K562 (cell line): Measurements from ENCODE around the gene EME2. TPM values are rescaled to one million over a fixed set of nuclear protein-coding genes. Genes with fewer than 3 reads are reported as not detected.

Source experiments
- ATAC-seq: fragments of 200-7000 bp; cut with Tn5 transposase; 3 replicates; pipeline ENCODE4 v1.9.1; 2020; ENCODE audit warnings: moderate library complexity
- BruUV-seq: library from RNA; stranded (reverse); fragments of 400-500 nt; replicated peaks from 2 replicates; lab custom pipeline; 2021; lab: Mats Ljungman, UMichigan
- CTCF ChIA-PET: fragments of 300-600 bp; formaldehyde crosslinking; extraction: SDS; loops from one replicate; lab custom pipeline; 2021; ENCODE audit warnings: low intra/inter-chr PET ratio; lab: Yijun Ruan, JAX
- POLR2A ChIA-PET: fragments of 300-600, 350-650 bp; sonication (Branson Sonifier 250); formaldehyde crosslinking; extraction: SDS; loops from one replicate; lab custom pipeline; 2021; ENCODE audit warnings: antibody characterized with exemption, inconsistent platforms; lab: Yijun Ruan, JAX
- DNase-seq, 4 experiments: peaks; one replicate each; pipeline versions ENCODE4 v3.0.0 to v3.0.0-alpha.2; 2011 to 2018; ENCODE audit warnings: low spot score in 3 of 4, mixed read lengths in 3 of 4; ENCODE audit errors: extremely low read depth in 1 of 4
- FAIRE-seq: peaks from 2 replicates; lab custom pipeline; 2011; peaks lifted over from hg19 to GRCh38; lab: Jason Lieb, UNC
- H2AFZ ChIP-seq: 2 replicates; pipeline ENCODE4 v1.6.0; 2011; ENCODE audit warnings: low read depth, low read length, control low read depth, inconsistent platforms
- H3K27ac ChIP-seq: fragments of 200-600 bp; 3 replicates; pipeline ENCODE4 v1.8.0; 2011; ENCODE audit warnings: low read depth, mild to moderate bottlenecking, control low read depth, inconsistent platforms, low read length, moderate library complexity, mixed read lengths; ENCODE audit errors: extremely low read depth
- H3K27me3 ChIP-seq, 2 experiments: fragments of 300-600 bp in 1 of 2; 2 replicates in 1 of 2; 3 replicates in 1 of 2; pipeline versions ENCODE4 v1.6.0 to v1.8.0; 2011; ENCODE audit warnings: inconsistent platforms in 2 of 2, low read length in 2 of 2, mild to moderate bottlenecking in 1 of 2, mixed read lengths in 1 of 2, moderate library complexity in 1 of 2; ENCODE audit not compliant: control insufficient read depth in 2 of 2, insufficient read depth in 2 of 2
- H3K36me3 ChIP-seq: fragments of 300-600 bp; 3 replicates; pipeline ENCODE4 v1.8.0; 2011; ENCODE audit warnings: mild to moderate bottlenecking, low read length, inconsistent platforms; ENCODE audit not compliant: control insufficient read depth, insufficient read depth
- H3K4me1 ChIP-seq, 2 experiments: fragments of 200-600 bp in 1 of 2; replicated peaks in 1 of 2; 2 replicates in 1 of 2; 3 replicates in 1 of 2; pipeline versions ENCODE4 v1.5.1 to v1.8.0; 2011; ENCODE audit warnings: inconsistent platforms in 2 of 2, low read length in 2 of 2, mild to moderate bottlenecking in 1 of 2, mixed read lengths in 1 of 2, moderate library complexity in 1 of 2; ENCODE audit not compliant: control insufficient read depth in 2 of 2, insufficient read depth in 2 of 2
- H3K4me2 ChIP-seq: 2 replicates; pipeline ENCODE4 v1.6.1; 2011; ENCODE audit warnings: low read length, control low read depth, inconsistent platforms, mixed read lengths; ENCODE audit not compliant: insufficient read depth
- H3K4me3 ChIP-seq: fragments of 200-600 bp; sonication (generic), shearing (Covaris generic); 2 replicates; pipeline ENCODE4 v1.5.1; 2016; ENCODE audit warnings: control low read depth, inconsistent platforms
- H3K79me2 ChIP-seq: fragments of 200-600 bp; 3 replicates; pipeline ENCODE4 v1.8.0; 2011; ENCODE audit warnings: low read length, inconsistent platforms; ENCODE audit not compliant: control insufficient read depth, insufficient read depth
- H3K9ac ChIP-seq, 2 experiments: 2 replicates each; pipeline versions ENCODE4 v1.6.0 to v1.6.1; 2011; ENCODE audit warnings: low read depth in 2 of 2, low read length in 2 of 2, control low read depth in 1 of 2, inconsistent platforms in 1 of 2, mild to moderate bottlenecking in 1 of 2, mixed read lengths in 1 of 2; ENCODE audit not compliant: insufficient read depth in 1 of 2
- H3K9me1 ChIP-seq: one replicate; pipeline ENCODE4 v1.6.0; 2011; ENCODE audit warnings: inconsistent platforms, mild to moderate bottlenecking, low read length, moderate library complexity; ENCODE audit not compliant: control insufficient read depth, insufficient read depth
- H3K9me3 ChIP-seq: replicated peaks from 2 replicates; pipeline ENCODE4 v1.5.1; 2011; ENCODE audit warnings: low read depth, low read length, inconsistent platforms; ENCODE audit not compliant: control insufficient read depth, insufficient read depth
- H4K20me1 ChIP-seq: replicated peaks from 2 replicates; pipeline ENCODE4 v1.6.1; 2011; ENCODE audit warnings: low read length, inconsistent platforms, mixed read lengths; ENCODE audit not compliant: control insufficient read depth, insufficient read depth
- AFF1 ChIP-seq, 2 experiments: fragments of 450-650 bp; IDR thresholded peaks; 2 replicates each; pipeline ENCODE4 v1.6.1; 2018; ENCODE audit warnings: mild to moderate bottlenecking in 2 of 2, low read depth in 1 of 2; ENCODE audit not compliant: partially characterized antibody in 2 of 2
- BRF1 ChIP-seq: IDR thresholded peaks from 3 replicates; pipeline ENCODE4 v1.6.1; 2011; ENCODE audit warnings: borderline replicate concordance, mild to moderate bottlenecking; ENCODE audit not compliant: insufficient read length; ENCODE audit errors: extremely low read depth
- E4F1 ChIP-seq: fragments of 250-450 bp; sonication (Bioruptor Pico); IDR thresholded peaks from 2 replicates; pipeline ENCODE4 v1.5.0; 2021; ENCODE audit warnings: mild to moderate bottlenecking, borderline replicate concordance
- FOXP4 ChIP-seq: sonication (generic); formaldehyde crosslinking; IDR thresholded peaks from 2 replicates; pipeline ENCODE4 v1.8.0; 2022; ENCODE audit warnings: mild to moderate bottlenecking, missing genetic modification reagents, borderline replicate concordance
- MTF1 ChIP-seq: fragments of 250-450 bp; sonication (Bioruptor Pico); IDR thresholded peaks from 2 replicates; pipeline ENCODE4 v1.9.0; 2021; ENCODE audit warnings: moderate library complexity, mild to moderate bottlenecking, inconsistent platforms, borderline replicate concordance
- NCOR1 ChIP-seq: fragments of 450-650 bp; IDR thresholded peaks from 2 replicates; pipeline ENCODE4 v1.6.1; 2016; ENCODE audit warnings: mild to moderate bottlenecking, moderate library complexity
- RB1 ChIP-seq: fragments of 450-650 bp; IDR thresholded peaks from 2 replicates; pipeline ENCODE4 v1.6.1; 2017; ENCODE audit warnings: low read depth, mild to moderate bottlenecking
- RFX1 ChIP-seq: fragments of 450-650 bp; IDR thresholded peaks from 2 replicates; pipeline ENCODE4 v1.6.1; 2016; ENCODE audit warnings: mild to moderate bottlenecking, moderate library complexity
- SMARCB1 ChIP-seq: IDR thresholded peaks from 2 replicates; pipeline ENCODE4 v1.6.1; 2011; ENCODE audit warnings: improper control_type of control experiment, low read depth; ENCODE audit not compliant: insufficient read length
- SMARCC2 ChIP-seq: fragments of 450-650 bp; IDR thresholded peaks from 2 replicates; pipeline ENCODE4 v1.6.1; 2017; ENCODE audit warnings: antibody characterized with exemption, moderate library complexity, mild to moderate bottlenecking, low read depth
- THRB ChIP-seq: fragments of 450-650 bp; formaldehyde crosslinking; conservative IDR thresholded peaks from 2 replicates; pipeline ENCODE4 v1.4.0; 2022; ENCODE audit warnings: mild to moderate bottlenecking, missing genetic modification characterization
- ZNF766 ChIP-seq: fragments of 200-800 bp; sonication (Bioruptor generic); conservative IDR thresholded peaks from 2 replicates; pipeline ENCODE4 v1.6.1; 2016; ENCODE audit warnings: missing genetic modification characterization, missing compliant biosample characterization
- ZSCAN32 ChIP-seq: fragments of 450-650 bp; formaldehyde crosslinking; IDR thresholded peaks from 2 replicates; pipeline ENCODE4 v1.4.0; 2020; ENCODE audit warnings: mild to moderate bottlenecking, moderate library complexity
- WGBS: fragments of 100-300 bp; shearing (Covaris generic); methylation state at CpG from one replicate; pipeline ENCODE4 v1.1.6; 2016; ENCODE audit warnings: low coverage, mixed read lengths; ENCODE audit not compliant: insufficient coverage; ENCODE audit errors: missing lambda C conversion rate; 5-methylcytosine and 5-hydroxymethylcytosine counted together
- in situ Hi-C: fragments of 300-500 bp; cut with MboI; formaldehyde crosslinking; loops from 4 replicates; pipeline ENCODE4 v1.15.0; 2018; ENCODE audit warnings: inconsistent platforms, mixed read lengths
- intact Hi-C: fragments of 100-400 bp; cut with micrococcal nuclease; formaldehyde crosslinking; loops from 2 replicates; pipeline ENCODE4 v1.14.2; 2022
- polyA plus RNA-seq, 8 experiments: library from polyadenylated mRNA; depleted of rRNA in 4 of 8; stranded (reverse) in 5 of 8; unstranded in 3 of 8; fragments of >200 nt; fragmentation: Nextera tagmentation in 2 of 8; fragmentation: Illumina TruSeq in 1 of 8; extraction: Ambion mirVana in 2 of 8; extraction: Trizol in 1 of 8; gene quantifications; 2 replicates each; pipeline versions ENCODE4 v1.2.1 to v1.2.3, GENCODE V29; 2011 to 2014; ENCODE audit warnings: inconsistent platforms in 1 of 8, missing spikeins in 1 of 8
- total RNA-seq, 7 experiments: library from RNA; depleted of rRNA in 6 of 7; stranded (reverse); fragments of >200 nt in 6 of 7; fragmentation: Illumina TruSeq in 2 of 7; extraction: Trizol in 2 of 7; gene quantifications; 2 replicates each; pipeline versions ENCODE4 v1.2.1 to v1.2.3, GENCODE V29; 2011 to 2021; ENCODE audit warnings: low replicate concordance in 1 of 7

The EME2 gene
- total and polyA plus RNA-seq, 9 of the 15 experiments (the other 6 are each of a cell fraction or from before 2014, with no cell fraction given), result 0.35 to 19.9 (median 3.5) TPM

GRCh38 chr16:1785846-1786170 lies 13.2 kb downstream of the EME2 start:
- Histone ChIP-seq H3K9ac (peak overlapping the region in 1 of 2 experiments; percentile 58; a peak in 2 of 4 replicates), H3K9me3 (no peaks in the 10 kb centered on the region), H4K20me1 (peaks cover 3% of the 10 kb centered on the region; the same call in 1 of the 2 replicates), H3K4me1 (peaks cover 4 to 85% of the 10 kb centered on the region in 2 experiments; a peak in 3 of 5 replicates), H3K27ac (no peak overlapping the region), H3K27me3 (no peaks in the 10 kb centered on the region), H3K4me2 (no peak overlapping the region), H2AFZ (no peak overlapping the region), H3K9me1 (no peaks in the 10 kb centered on the region), H3K79me2 (peaks cover 53% of the 10 kb centered on the region), H3K4me3 (no peak overlapping the region), H3K36me3 (peaks cover 59% of the 10 kb centered on the region; the same call in 1 of the 3 replicates)
- ChIA-PET POLR2A (interaction anchor here (0.7 kb wide), 1 partner anchor 10 kb away, joined by 3 read pairs; no protein-coding TSS in a partner anchor), CTCF (no interaction called here)
- BruUV-seq, result no TSS peak
- intact Hi-C loops (no loop called here), in situ Hi-C loops (no loop called here)
- WGBS, result 96% methylated on average over 14 of the region's 14 CpGs
- no peak for FAIRE-seq
- no peak for DNase-seq
- ATAC-seq, result no peak
- TF ChIP-seq SMARCC2, result no peak
- no peak for TF ChIP-seq AFF1 (IDR thresholded peaks at IDR 0.05; ENCODE audit: low read depth in 1 of 2, partially characterized antibody in 2 of 2)
- no peak for TF ChIP-seq FOXP4 (CRISPR knock-in tag)
- no peak for TF ChIP-seq NCOR1
- TF ChIP-seq RFX1, result no peak
- no peak for TF ChIP-seq E4F1
- no peak for TF ChIP-seq RB1
- TF ChIP-seq BRF1, result no peak
- TF ChIP-seq ZNF766, result no peak
- TF ChIP-seq SMARCB1, result no peak
- TF ChIP-seq THRB (CRISPR knock-in tag), result no peak
- no peak for TF ChIP-seq MTF1
- TF ChIP-seq ZSCAN32 (CRISPR knock-in tag), result no peak
